Activated CD8-positive, alpha-beta memory T cell treated with anti-CD3 and anti-CD28 coated beads, Interleukin-2, amount 50 U/mL, for 4 hours (primary cell): ENCODE results near the gene LGALS4.
"Not testable (repeated sequence)": the region's sequence is repeated elsewhere in the genome, so short reads cannot be mapped to it uniquely, and the experiment has no call there.

Experiments
- DNase-seq: peaks from one replicate; pipeline ENCODE4 v3.0.0-alpha.2; 2020

LGALS4 gene

DNA sequence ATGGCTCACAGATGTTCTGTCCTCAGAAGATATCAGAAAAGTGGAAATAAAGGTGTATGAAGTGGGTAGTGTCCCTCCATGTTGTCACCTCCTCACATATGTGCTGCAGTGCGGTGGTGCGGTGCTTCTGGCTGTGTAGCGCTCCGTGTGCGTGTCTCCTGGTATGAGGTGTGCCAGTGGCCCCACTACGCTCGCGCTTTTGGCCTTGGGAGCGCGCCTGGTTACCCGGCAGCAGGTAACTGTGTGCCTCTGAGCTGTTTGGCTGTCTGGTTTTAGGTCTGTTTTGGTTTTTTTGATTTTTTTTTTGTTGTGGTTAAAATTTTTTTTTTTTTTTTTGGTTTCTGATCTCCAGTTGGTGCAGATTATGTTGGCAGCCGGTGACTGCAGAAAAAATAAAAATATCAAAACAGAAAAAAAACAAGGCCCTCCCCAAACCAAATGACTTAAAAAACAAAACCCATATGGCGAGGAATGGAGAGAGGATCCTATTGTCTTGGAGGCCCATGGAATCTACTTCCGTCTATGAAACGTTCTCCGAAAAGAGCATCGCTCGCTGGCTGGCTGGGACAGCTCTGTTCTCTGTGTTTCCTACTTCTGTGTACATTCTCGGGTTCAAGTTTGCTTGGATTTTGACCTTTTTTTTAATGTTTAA is 29.2 kb upstream of the LGALS4 start:
- DNase-seq = peak; percentile 41

- no peak for DNase-seq
Measured at GRCh38 chr19:38841180-38841766, 28.5 kb upstream of the LGALS4 start.

DNA sequence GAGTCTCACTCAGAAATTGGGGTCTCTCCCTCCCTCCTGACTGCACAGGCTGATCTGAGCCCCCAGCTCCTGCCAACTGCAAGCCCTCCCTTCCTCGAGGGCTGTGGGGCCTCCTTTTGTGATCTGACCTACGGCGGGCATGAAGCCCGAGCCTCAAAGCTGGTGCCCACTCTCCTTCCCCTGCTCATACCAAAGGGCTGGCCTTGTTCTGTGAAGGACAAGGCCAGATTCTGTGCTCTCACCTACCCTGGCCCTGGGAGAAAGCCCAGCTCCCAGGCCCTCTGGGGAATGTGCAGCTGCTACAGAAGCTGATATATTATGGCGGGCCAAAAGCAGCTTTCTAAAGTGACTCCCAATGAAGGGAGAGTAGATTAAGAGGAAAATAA is 27.8 kb upstream of the LGALS4 start:
- no peak for DNase-seq

GRCh38 chr19:38839816-38840582 is 27.3 kb upstream of the LGALS4 start:
- no peak for DNase-seq

DNA sequence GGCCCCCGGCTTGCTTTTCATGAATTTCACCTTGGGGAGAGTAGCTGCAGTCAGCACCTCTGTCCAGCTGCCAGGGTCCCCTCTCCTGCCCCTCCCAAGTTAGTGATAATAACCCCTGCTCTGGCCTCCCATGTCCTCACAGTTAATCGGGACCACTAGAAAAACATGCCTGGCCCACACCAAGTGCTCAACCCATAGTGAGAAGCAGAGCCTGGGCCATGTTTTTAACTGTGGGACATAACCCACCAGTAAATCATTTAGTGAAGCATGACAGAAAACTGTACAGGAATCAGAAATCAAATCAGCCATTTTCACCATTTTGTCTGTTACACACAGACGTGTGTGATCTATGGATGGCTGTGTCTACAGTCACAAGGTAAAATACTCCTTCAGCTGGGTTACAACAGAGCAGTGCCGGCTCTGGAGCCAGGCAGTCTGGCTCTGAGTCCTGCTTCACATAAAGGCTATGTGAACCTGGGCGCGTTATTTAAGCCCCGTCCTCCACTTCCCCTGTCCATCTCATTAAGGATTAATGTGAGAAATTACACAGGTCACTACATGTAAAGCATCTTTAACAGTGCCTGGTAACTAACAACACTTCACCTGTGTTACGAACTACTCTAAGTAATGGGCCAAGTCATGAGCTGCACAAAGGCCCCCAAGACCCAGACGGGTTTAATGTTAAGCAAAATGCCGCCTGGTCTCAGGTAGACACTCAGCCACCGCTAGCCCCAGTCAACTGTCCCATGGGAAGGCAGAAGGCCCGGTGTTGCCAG is 26.4 kb upstream of the LGALS4 start:
- no peak for DNase-seq

DNA sequence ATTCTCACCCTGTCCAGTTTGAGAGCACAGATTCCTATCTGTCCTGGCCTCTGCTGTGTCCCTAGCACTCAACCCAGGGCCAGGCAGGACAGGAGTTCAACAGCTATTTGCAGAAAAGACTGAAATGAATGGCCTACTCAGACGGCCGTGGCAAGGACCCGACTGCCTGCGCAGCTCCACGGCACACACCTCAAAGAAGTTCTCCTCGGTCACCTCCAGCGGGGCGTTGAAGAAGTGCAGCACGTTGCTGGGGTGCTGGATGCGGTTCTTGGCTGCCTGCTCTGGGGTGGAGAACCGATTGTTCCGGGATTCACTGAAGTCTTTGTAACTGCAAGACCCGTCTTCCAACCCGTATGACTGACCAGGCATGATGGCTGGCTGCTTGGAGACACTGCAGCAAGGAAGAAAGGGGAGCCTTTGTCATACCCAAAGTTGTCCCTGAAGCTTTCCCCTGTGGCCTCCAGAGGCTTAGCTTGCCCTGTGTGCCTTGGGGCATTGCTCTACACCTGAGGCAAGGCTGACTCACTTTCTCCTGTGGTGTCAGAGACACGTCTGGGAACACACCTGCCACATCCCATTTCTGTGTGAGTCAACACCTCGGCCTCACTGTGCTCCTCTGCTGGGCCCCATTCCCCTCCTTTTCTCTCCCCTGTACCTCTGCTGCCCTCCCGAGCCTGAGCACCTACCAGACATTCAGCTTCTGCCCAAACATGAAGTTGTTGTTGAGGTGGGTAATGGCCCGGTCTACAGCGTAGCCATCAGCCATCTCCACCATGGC is 25.7 kb upstream of the LGALS4 start:
- peak; percentile 63 for DNase-seq

- no peak for DNase-seq
Measured at GRCh38 chr19:38837656-38838121, 24.9 kb upstream of the LGALS4 start.

DNA sequence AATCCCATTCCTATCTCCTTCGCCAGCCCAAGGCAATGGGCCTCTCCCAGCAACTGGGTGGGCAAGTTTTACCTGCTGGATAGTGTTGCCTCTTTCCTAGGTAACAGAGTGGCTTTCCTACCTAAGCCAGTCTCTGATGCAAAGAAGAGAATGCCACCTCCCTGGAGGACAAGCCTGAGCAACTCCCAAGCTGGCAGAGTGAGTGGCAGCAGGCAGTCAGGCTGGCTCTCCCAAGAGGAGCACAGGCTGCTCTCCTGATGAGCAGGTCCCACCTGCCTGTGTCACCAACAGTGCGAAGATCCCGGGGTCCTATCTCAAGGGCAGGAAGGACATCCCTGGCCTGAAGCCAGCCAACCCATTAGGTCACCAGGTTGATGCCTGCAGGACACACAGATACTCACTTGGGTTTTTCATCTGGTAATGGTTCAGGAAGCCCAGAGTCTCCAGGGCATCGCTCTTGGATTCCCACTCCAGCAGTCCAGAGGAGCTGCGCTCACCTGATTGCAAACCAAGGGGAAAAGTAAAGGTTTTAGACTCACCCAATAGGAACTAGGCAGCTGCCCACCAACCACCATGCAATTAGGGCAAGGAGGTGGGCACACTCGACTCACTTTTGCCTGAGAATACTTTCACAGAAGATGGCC is 24.4 kb upstream of the LGALS4 start:
- no peak for DNase-seq

- DNase-seq = no peak
Measured at GRCh38 chr19:38836159-38836982, 23.6 kb upstream of the LGALS4 start.

DNA sequence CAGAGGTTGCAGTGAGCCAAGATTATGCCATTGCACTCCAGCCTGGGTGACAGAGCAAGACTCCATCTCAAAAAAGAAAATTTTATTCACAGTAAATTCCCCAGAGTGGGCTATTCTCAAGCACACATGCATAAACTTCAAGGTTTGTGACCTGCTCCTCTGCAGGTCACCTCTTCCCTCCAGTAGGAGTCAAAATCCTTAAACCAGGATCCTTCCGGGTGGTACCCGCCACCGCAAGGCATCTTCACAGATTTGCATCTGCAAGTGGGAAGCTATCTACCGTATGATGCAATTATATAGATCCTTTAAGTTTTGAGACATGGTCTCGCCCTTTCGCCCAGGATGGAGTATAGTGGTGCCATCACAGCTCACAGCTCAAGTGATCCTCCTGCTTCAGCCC is 21.8 kb upstream of the LGALS4 start:
- no peak for DNase-seq

DNA sequence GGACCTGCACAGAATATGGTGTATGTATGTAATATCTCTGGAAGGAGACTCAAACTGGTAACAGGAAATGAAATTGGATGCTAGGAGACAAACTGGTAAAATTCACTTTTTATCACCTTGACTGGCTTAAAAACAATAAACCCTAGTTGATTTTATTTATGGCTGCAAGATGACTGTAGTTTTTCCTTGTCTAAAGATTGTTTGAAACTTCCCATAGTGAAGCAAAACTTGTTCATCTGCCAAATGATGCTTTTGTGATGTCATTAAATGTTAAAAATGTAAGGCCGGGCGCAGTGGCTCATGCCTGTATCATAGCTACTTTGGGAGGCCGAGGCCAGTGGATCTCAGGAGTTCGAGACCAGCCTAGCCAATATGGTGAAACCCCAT is 21.4 kb upstream of the LGALS4 start:
- no peak for DNase-seq

GRCh38 chr19:38833092-38833425 is 20.3 kb upstream of the LGALS4 start:
- no peak for DNase-seq

- no peak for DNase-seq
Measured at GRCh38 chr19:38831142-38831605, 18.4 kb upstream of the LGALS4 start.

DNA sequence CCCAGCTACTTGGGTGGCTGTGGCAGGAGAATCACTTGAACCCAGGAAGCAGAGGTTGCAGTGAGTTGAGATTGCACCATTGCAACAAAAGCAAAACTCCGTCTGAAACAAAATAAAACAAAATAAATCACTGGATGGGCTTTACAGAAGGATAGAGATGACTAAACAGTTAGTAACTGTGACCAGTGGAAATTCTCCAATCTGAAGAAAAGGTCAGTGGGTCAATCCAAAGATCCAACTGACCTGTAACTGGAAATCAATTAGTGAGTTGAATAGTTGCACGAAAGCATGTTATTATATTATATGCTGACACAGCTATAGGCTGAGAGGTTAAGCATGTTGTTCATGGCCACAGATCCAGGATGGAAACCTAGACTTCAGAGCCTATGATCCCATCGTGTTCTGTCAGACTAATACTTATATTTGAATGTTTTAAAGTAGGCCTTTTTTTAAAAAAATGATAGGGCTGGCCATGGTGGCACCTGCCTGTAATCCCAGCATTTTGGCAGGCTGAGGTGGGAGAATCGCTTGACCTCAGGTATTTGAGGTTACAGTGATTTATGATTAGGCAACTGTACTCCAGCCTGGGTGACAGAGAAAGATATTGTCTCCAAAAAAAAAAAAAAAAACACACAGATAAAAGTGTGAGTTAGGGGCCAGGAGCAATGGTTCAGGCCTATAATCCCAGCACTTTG is 17.4 kb upstream of the LGALS4 start:
- no peak for DNase-seq

DNA sequence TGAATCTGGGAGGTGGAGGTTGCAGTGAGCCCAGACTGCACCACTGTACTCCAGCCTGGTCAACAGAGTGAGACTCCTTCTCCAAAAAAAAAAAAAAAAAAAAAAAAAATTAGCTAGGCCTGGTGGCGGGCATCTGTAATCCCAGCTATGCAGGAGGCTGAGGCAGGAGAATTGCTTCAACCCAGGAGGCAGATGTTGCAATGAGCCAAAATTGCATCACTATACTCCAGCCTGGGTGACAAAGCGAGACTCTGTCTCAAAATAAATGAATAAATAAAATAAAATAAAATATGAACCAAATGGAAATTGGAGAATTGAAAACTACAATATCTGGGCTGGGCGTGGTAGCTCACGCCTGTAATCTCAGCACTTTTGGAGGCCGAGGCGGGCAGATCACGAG is 16.5 kb upstream of the LGALS4 start:
- DNase-seq = not testable (repeated sequence)

GRCh38 chr19:38826856-38827551 is 14.3 kb upstream of the LGALS4 start:
- no peak for DNase-seq

DNA sequence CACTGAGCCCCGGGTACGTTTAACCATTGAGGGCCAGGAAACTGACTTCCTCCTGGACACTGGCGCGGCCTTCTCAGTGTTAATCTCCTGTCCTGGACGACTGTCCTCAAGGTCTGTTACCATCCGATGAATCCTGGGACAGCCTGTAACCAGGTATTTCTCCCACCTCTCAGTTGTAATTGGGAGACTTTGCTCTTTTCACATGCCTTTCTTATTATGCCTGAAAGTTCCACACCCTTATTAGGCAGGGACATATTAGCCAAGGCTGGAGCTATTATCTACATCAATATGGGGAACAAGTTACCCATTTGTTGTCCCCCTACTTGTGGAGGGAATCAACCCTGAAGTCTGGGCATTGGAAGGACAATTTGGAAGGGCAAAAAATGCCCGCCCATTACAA is 13.2 kb upstream of the LGALS4 start:
- DNase-seq = not testable (repeated sequence)

DNA sequence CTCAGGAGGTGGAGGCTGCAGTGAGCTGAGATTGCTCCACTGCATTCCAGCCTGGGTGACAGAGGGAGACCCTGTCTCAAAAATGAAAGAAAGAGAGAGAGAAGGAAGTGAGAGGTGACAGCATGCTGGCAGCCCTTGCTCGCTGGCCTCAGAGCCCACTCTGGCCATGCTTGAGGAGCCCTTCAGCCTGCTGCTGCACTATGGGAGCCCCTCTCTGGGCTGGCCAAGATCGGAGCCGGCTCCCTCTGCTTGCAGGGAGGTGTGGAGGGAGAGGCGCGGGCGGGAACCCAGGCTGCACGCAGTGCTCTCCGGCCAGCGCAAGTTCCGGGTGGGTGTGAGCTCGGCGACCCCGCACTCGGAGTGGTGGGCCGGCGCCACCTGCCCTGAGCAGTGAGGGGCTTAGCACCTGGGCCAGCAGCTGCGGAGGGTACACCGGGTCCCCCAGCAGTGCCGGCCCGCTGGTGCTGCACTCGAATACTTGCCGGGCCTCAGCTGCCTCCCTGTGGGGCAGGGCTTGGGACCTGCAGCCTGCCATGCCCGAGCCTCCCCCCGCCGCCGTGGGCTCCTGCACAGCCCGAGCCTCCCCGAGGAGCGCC is 8.6 kb upstream of the LGALS4 start:
- DNase-seq = not testable (repeated sequence)

- no peak for DNase-seq
Measured at GRCh38 chr19:38819231-38819920, 6.6 kb upstream of the LGALS4 start.
